K562 (cell line): ENCODE data around the gene CARMIL3. TPM values are rescaled to one million over a fixed set of nuclear protein-coding genes. Genes with fewer than 3 reads are reported as not detected.
A peak's percentile ranks its signal among the peaks of the same experiment; 100 is the strongest.
"Not testable (repeated sequence)": the region's sequence is repeated elsewhere in the genome, so short reads cannot be mapped to it uniquely, and the experiment has no call there.

ENCODE experiments used
- ATAC-seq: fragments of 200-7000 bp; cut with Tn5 transposase; 3 replicates; pipeline ENCODE4 v1.9.1; 2020; ENCODE audit warnings: moderate library complexity
- BruUV-seq: library from RNA; stranded (reverse); fragments of 400-500 nt; replicated peaks from 2 replicates; lab custom pipeline; 2021; lab: Mats Ljungman, UMichigan
- CTCF ChIA-PET: fragments of 300-600 bp; formaldehyde crosslinking; extraction: SDS; loops from one replicate; lab custom pipeline; 2021; ENCODE audit warnings: low intra/inter-chr PET ratio; lab: Yijun Ruan, JAX
- POLR2A ChIA-PET: fragments of 300-600, 350-650 bp; sonication (Branson Sonifier 250); formaldehyde crosslinking; extraction: SDS; loops from one replicate; lab custom pipeline; 2021; ENCODE audit warnings: antibody characterized with exemption, inconsistent platforms; lab: Yijun Ruan, JAX
- DNase-seq, 4 experiments: peaks; one replicate each; pipeline versions ENCODE4 v3.0.0 to v3.0.0-alpha.2; 2011 to 2018; ENCODE audit warnings: low spot score in 3 of 4, mixed read lengths in 3 of 4; ENCODE audit errors: extremely low read depth in 1 of 4
- FAIRE-seq: peaks from 2 replicates; lab custom pipeline; 2011; peaks lifted over from hg19 to GRCh38; lab: Jason Lieb, UNC
- H2AFZ ChIP-seq: 2 replicates; pipeline ENCODE4 v1.6.0; 2011; ENCODE audit warnings: low read depth, low read length, control low read depth, inconsistent platforms
- H3K27ac ChIP-seq: fragments of 200-600 bp; 3 replicates; pipeline ENCODE4 v1.8.0; 2011; ENCODE audit warnings: low read depth, mild to moderate bottlenecking, control low read depth, inconsistent platforms, low read length, moderate library complexity, mixed read lengths; ENCODE audit errors: extremely low read depth
- H3K27me3 ChIP-seq, 2 experiments: fragments of 300-600 bp in 1 of 2; 2 replicates in 1 of 2; 3 replicates in 1 of 2; pipeline versions ENCODE4 v1.6.0 to v1.8.0; 2011; ENCODE audit warnings: inconsistent platforms in 2 of 2, low read length in 2 of 2, mild to moderate bottlenecking in 1 of 2, mixed read lengths in 1 of 2, moderate library complexity in 1 of 2; ENCODE audit not compliant: control insufficient read depth in 2 of 2, insufficient read depth in 2 of 2
- H3K36me3 ChIP-seq: fragments of 300-600 bp; 3 replicates; pipeline ENCODE4 v1.8.0; 2011; ENCODE audit warnings: mild to moderate bottlenecking, low read length, inconsistent platforms; ENCODE audit not compliant: control insufficient read depth, insufficient read depth
- H3K4me1 ChIP-seq, 2 experiments: fragments of 200-600 bp in 1 of 2; replicated peaks in 1 of 2; 2 replicates in 1 of 2; 3 replicates in 1 of 2; pipeline versions ENCODE4 v1.5.1 to v1.8.0; 2011; ENCODE audit warnings: inconsistent platforms in 2 of 2, low read length in 2 of 2, mild to moderate bottlenecking in 1 of 2, mixed read lengths in 1 of 2, moderate library complexity in 1 of 2; ENCODE audit not compliant: control insufficient read depth in 2 of 2, insufficient read depth in 2 of 2
- H3K4me2 ChIP-seq: 2 replicates; pipeline ENCODE4 v1.6.1; 2011; ENCODE audit warnings: low read length, control low read depth, inconsistent platforms, mixed read lengths; ENCODE audit not compliant: insufficient read depth
- H3K4me3 ChIP-seq: fragments of 200-600 bp; sonication (generic), shearing (Covaris generic); 2 replicates; pipeline ENCODE4 v1.5.1; 2016; ENCODE audit warnings: control low read depth, inconsistent platforms
- H3K79me2 ChIP-seq: fragments of 200-600 bp; 3 replicates; pipeline ENCODE4 v1.8.0; 2011; ENCODE audit warnings: low read length, inconsistent platforms; ENCODE audit not compliant: control insufficient read depth, insufficient read depth
- H3K9ac ChIP-seq, 2 experiments: 2 replicates each; pipeline versions ENCODE4 v1.6.0 to v1.6.1; 2011; ENCODE audit warnings: low read depth in 2 of 2, low read length in 2 of 2, control low read depth in 1 of 2, inconsistent platforms in 1 of 2, mild to moderate bottlenecking in 1 of 2, mixed read lengths in 1 of 2; ENCODE audit not compliant: insufficient read depth in 1 of 2
- H3K9me1 ChIP-seq: one replicate; pipeline ENCODE4 v1.6.0; 2011; ENCODE audit warnings: inconsistent platforms, mild to moderate bottlenecking, low read length, moderate library complexity; ENCODE audit not compliant: control insufficient read depth, insufficient read depth
- H3K9me3 ChIP-seq: replicated peaks from 2 replicates; pipeline ENCODE4 v1.5.1; 2011; ENCODE audit warnings: low read depth, low read length, inconsistent platforms; ENCODE audit not compliant: control insufficient read depth, insufficient read depth
- H4K20me1 ChIP-seq: replicated peaks from 2 replicates; pipeline ENCODE4 v1.6.1; 2011; ENCODE audit warnings: low read length, inconsistent platforms, mixed read lengths; ENCODE audit not compliant: control insufficient read depth, insufficient read depth
- ARID1B ChIP-seq: fragments of 450-650 bp; IDR thresholded peaks from 2 replicates; pipeline ENCODE4 v1.6.1; 2016; ENCODE audit warnings: antibody characterized with exemption, mild to moderate bottlenecking, inconsistent platforms
- C11orf30 ChIP-seq: fragments of 450-650 bp; IDR thresholded peaks from 2 replicates; pipeline ENCODE4 v1.6.1; 2016; ENCODE audit warnings: low read depth, mild to moderate bottlenecking
- CBFA2T2 ChIP-seq: fragments of 450-650 bp; conservative IDR thresholded peaks from 2 replicates; pipeline ENCODE4 v1.6.1; 2017; ENCODE audit warnings: mild to moderate bottlenecking
- CBFA2T3 ChIP-seq: fragments of 450-650 bp; IDR thresholded peaks from 2 replicates; pipeline ENCODE4 v1.6.1; 2017
- CEBPB ChIP-seq: fragments of 450-650 bp; IDR thresholded peaks from 2 replicates; pipeline ENCODE4 v1.6.1; 2016; ENCODE audit warnings: missing genetic modification characterization, missing compliant biosample characterization
- E2F1 ChIP-seq: sonication (generic); formaldehyde crosslinking; IDR thresholded peaks from 2 replicates; pipeline ENCODE4 v1.8.1; 2023; ENCODE audit warnings: mild to moderate bottlenecking, missing genetic modification reagents, moderate library complexity
- MAFG ChIP-seq: fragments of 450-650 bp; conservative IDR thresholded peaks from 2 replicates; pipeline ENCODE4 v1.6.1; 2016; ENCODE audit warnings: missing genetic modification characterization, missing compliant biosample characterization
- MEF2A ChIP-seq: IDR thresholded peaks from 2 replicates; pipeline ENCODE4 v1.6.1; 2011; ENCODE audit warnings: low read depth, mild to moderate bottlenecking, low read length, moderate library complexity; ENCODE audit not compliant: control insufficient read depth
- NFE2 ChIP-seq: IDR thresholded peaks from 2 replicates; pipeline ENCODE4 v1.6.1; 2014; ENCODE audit warnings: antibody characterized with exemption, low read depth
- NR2C2 ChIP-seq, 2 experiments: fragments of 200-800 bp in 1 of 2; sonication (Bioruptor generic) in 1 of 2; sonication (generic) in 1 of 2; formaldehyde crosslinking in 1 of 2; IDR thresholded peaks; 2 replicates each; pipeline versions ENCODE4 v1.6.1 to v1.8.0; 2016 to 2022; ENCODE audit warnings: mild to moderate bottlenecking in 1 of 2, missing compliant biosample characterization in 1 of 2, missing genetic modification characterization in 1 of 2, missing genetic modification reagents in 1 of 2
- SMAD1 ChIP-seq: fragments of 150-350 bp; IDR thresholded peaks from 2 replicates; pipeline ENCODE4 v1.6.1; 2014; ENCODE audit warnings: low read length, low read depth; ENCODE audit not compliant: partially characterized antibody
- TAF9B ChIP-seq: fragments of 450-650 bp; IDR thresholded peaks from 2 replicates; pipeline ENCODE4 v1.6.1; 2018; ENCODE audit warnings: mild to moderate bottlenecking; ENCODE audit not compliant: partially characterized antibody
- TAL1 ChIP-seq: fragments of 450-650 bp; IDR thresholded peaks from 2 replicates; pipeline ENCODE4 v1.6.1; 2016; ENCODE audit warnings: mild to moderate bottlenecking
- ZNF146 ChIP-seq: IDR thresholded peaks from one replicate; pipeline ENCODE4 v1.6.1; 2018; ENCODE audit warnings: missing compliant biosample characterization; ENCODE audit not compliant: unreplicated experiment
- ZNF316 ChIP-seq: fragments of 450-650 bp; IDR thresholded peaks from 2 replicates; pipeline ENCODE4 v1.6.1; 2016
- WGBS: fragments of 100-300 bp; shearing (Covaris generic); methylation state at CpG from one replicate; pipeline ENCODE4 v1.1.6; 2016; ENCODE audit warnings: low coverage, mixed read lengths; ENCODE audit not compliant: insufficient coverage; ENCODE audit errors: missing lambda C conversion rate; 5-methylcytosine and 5-hydroxymethylcytosine counted together
- in situ Hi-C: fragments of 300-500 bp; cut with MboI; formaldehyde crosslinking; loops from 4 replicates; pipeline ENCODE4 v1.15.0; 2018; ENCODE audit warnings: inconsistent platforms, mixed read lengths
- intact Hi-C: fragments of 100-400 bp; cut with micrococcal nuclease; formaldehyde crosslinking; loops from 2 replicates; pipeline ENCODE4 v1.14.2; 2022
- polyA plus RNA-seq, 8 experiments: library from polyadenylated mRNA; depleted of rRNA in 4 of 8; stranded (reverse) in 5 of 8; unstranded in 3 of 8; fragments of >200 nt; fragmentation: Nextera tagmentation in 2 of 8; fragmentation: Illumina TruSeq in 1 of 8; extraction: Ambion mirVana in 2 of 8; extraction: Trizol in 1 of 8; gene quantifications; 2 replicates each; pipeline versions ENCODE4 v1.2.1 to v1.2.3, GENCODE V29; 2011 to 2014; ENCODE audit warnings: inconsistent platforms in 1 of 8, missing spikeins in 1 of 8
- total RNA-seq, 7 experiments: library from RNA; depleted of rRNA in 6 of 7; stranded (reverse); fragments of >200 nt in 6 of 7; fragmentation: Illumina TruSeq in 2 of 7; extraction: Trizol in 2 of 7; gene quantifications; 2 replicates each; pipeline versions ENCODE4 v1.2.1 to v1.2.3, GENCODE V29; 2011 to 2021; ENCODE audit warnings: low replicate concordance in 1 of 7

The CARMIL3 gene
- total and polyA plus RNA-seq, 9 of the 15 experiments (the other 6 are each of a cell fraction or from before 2014, with no cell fraction given): 0.01 to 0.11 (median 0.05) TPM; not detected in 5

GRCh38 chr14:24031331-24031730 is 20.5 kb upstream of the CARMIL3 start:
- H3K9me1 ChIP-seq, ATAC-seq, H3K4me3 ChIP-seq, BruUV-seq, intact Hi-C loops, DNase-seq, H3K4me1 ChIP-seq, H3K36me3 ChIP-seq, H3K9me3 ChIP-seq, H3K9ac ChIP-seq, FAIRE-seq, H4K20me1 ChIP-seq, H3K79me2 ChIP-seq, H3K27ac ChIP-seq, H3K27me3 ChIP-seq, H3K4me2 ChIP-seq, CTCF ChIA-PET, in situ Hi-C loops, H2AFZ ChIP-seq, POLR2A ChIA-PET: not testable (repeated sequence)
- WGBS: 0% methylated on average over 2 of the region's 2 CpGs
- TF ChIP-seq ZNF146 (CRISPR knock-in tag): peak; percentile 49

GRCh38 chr14:24032727-24033418 is 18.9 kb upstream of the CARMIL3 start:
- WGBS: 15% methylated on average over 2 of the region's 2 CpGs
- H3K9ac ChIP-seq: no peak overlapping the region
- ChIA-PET POLR2A (no interaction called here), CTCF (no interaction called here)
- H4K20me1 ChIP-seq: no peaks in the 10 kb centered on the region
- no TSS peak for BruUV-seq
- H3K27me3 ChIP-seq: no peaks in the 10 kb centered on the region
- no peak overlapping the region for H3K4me3 ChIP-seq
- intact Hi-C loops (no loop called here), in situ Hi-C loops (no loop called here)
- H3K36me3 ChIP-seq: no peaks in the 10 kb centered on the region
- no peaks in the 10 kb centered on the region; the same call in none of the 2 replicates for H3K9me3 ChIP-seq
- no peaks in the 10 kb centered on the region for H3K79me2 ChIP-seq
- peaks cover 0 to 4% of the 10 kb centered on the region in 2 experiments; a peak in 2 of 5 replicates for H3K4me1 ChIP-seq
- no peak overlapping the region for H2AFZ ChIP-seq
- no peak overlapping the region for H3K27ac ChIP-seq
- ATAC-seq (no peak), DNase-seq (no peak), FAIRE-seq (no peak)
- no peaks in the 10 kb centered on the region for H3K9me1 ChIP-seq
- H3K4me2 ChIP-seq: no peak overlapping the region
- TF ChIP-seq TAL1 (peak; percentile 73), TAF9B (no peak), CBFA2T2 (peak; percentile 66), CBFA2T3 (peak; percentile 67), C11orf30 (peak; percentile 23; the same call in 1 of the 2 replicates), NFE2 (peak; percentile 24; the same call in 1 of the 2 replicates), NR2C2 (CRISPR knock-in tag; IDR thresholded peaks at IDR 0.05) (no peak), NR2C2 (tag; IDR thresholded peaks at IDR 0.05) (no peak), MAFG (peak; percentile 34; the same call in 1 of the 2 replicates), E2F1 (no peak), CEBPB (tag) (peak; percentile 68), SMAD1 (no peak), MEF2A (no peak), ZNF316 (0 out of 2 replicates have a peak, but pooled peaks have one; percentile 16), ARID1B (peak; percentile 40; the same call in 1 of the 2 replicates)
